Stimulated activated memory B cell treated with anti-CD40 and anti-IgM and Interleukin-4, amounts not matched to agents 10 μg/mL and 1 μg/mL and 100 μg/mL, for 72 hours (primary cell): Measurements from ENCODE around the gene CYP19A1.

Experiments
- ATAC-seq: fragments of 150-1000 bp; cut with Tn5 transposase; 2 replicates; pipeline ENCODE4 v1.10.0; 2021
- H3K27ac Mint-ChIP-seq: one replicate; pipeline ENCODE4 v1.8.0; 2022; ENCODE audit warnings: mild to moderate bottlenecking, mixed read lengths
- H3K27me3 Mint-ChIP-seq: one replicate; pipeline ENCODE4 v1.8.0; 2022; ENCODE audit warnings: mixed read lengths
- H3K36me3 Mint-ChIP-seq: one replicate; pipeline ENCODE4 v1.8.0; 2022; ENCODE audit warnings: mixed read lengths
- H3K4me1 Mint-ChIP-seq: one replicate; pipeline ENCODE4 v1.8.0; 2022; ENCODE audit warnings: mixed read lengths
- H3K4me3 Mint-ChIP-seq: one replicate; pipeline ENCODE4 v1.8.0; 2022; ENCODE audit warnings: mild to moderate bottlenecking, moderate library complexity, mixed read lengths
- H3K9me3 Mint-ChIP-seq: one replicate; pipeline ENCODE4 v1.8.0; 2022; ENCODE audit warnings: mixed read lengths

The CYP19A1 gene

DNA sequence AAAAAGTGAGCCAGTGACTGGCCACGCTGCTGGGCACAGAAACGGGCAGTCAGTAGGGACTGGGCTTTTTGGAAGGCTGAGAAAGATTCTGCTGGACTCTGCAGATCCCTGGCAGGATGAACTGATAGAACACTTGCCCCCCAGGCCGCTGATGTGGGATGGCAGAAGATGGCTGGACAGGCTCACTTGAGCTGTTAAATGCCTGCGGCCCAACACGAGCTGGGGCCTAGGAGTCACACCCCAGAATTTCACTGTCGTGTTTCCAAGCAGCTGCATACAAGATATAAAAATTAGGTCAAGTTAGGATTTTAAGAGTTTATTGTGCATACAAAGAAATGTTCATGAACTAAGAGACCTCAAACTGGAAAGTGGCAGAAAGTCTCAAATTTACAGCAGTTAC, 29.9 kb upstream of the CYP19A1 start:
- ATAC-seq = no peak
- H3K4me1 Mint-ChIP-seq = no peaks in the 10 kb centered on the region
- H3K27ac Mint-ChIP-seq = no peak overlapping the region
- no peak overlapping the region for H3K4me3 Mint-ChIP-seq
- no peaks in the 10 kb centered on the region for H3K36me3 Mint-ChIP-seq
- no peaks in the 10 kb centered on the region for H3K27me3 Mint-ChIP-seq
- no peaks in the 10 kb centered on the region for H3K9me3 Mint-ChIP-seq

DNA sequence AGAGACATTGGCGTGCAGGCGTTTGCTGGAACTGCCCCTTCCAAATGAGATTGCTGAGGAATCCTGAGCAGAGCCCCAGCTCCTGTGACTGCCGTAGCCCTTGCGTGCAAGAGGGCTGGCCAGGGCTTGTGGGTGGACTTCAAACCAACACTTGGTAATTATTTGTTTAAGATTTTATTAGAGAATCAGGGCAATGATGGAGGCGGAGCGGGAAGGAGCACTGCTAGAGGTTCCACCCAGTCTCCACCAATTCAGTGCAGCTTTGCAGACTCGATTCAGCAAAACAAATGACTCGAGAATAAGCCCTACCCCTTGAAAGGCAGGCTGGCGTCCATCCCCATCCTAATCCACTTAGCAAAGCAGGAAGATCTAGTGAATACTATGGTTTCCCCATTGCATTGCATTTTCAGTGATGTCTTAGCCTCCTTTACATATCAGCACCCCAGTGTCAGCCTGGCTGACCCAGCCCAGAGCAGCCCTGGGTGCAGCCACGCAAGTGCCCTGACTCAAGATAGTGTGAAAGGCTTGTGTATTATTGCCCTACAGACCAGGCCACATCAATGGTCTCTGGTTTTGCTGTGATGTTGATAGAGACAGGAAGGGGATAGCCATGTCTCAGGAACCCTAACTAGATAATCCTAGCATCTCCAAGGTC, 29.1 kb upstream of the CYP19A1 start:
- Mint-ChIP-seq H3K4me1 (no peaks in the 10 kb centered on the region), H3K36me3 (no peaks in the 10 kb centered on the region), H3K27me3 (no peaks in the 10 kb centered on the region), H3K27ac (no peak overlapping the region), H3K9me3 (no peaks in the 10 kb centered on the region), H3K4me3 (no peak overlapping the region)
- no peak for ATAC-seq

DNA sequence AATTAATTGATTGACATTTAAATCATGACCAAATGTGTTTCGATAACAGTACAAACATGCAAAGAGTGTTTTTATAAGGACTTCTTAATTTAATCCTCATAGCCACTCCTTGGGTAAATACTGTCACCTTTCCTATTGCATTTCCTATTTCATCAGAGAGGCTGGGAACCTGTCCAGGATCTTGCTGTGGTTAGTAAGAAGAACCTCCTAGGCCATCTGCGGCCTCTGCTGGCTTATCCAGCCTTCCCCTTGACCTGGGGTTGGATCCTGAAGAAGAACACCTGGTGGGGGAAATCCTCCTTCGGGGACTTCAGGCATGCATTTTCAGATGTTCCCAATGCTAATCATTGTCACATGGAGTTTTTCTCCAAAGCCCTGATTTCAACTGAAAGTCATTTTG, 28.5 kb upstream of the CYP19A1 start:
- Mint-ChIP-seq H3K9me3 (no peaks in the 10 kb centered on the region), H3K4me3 (no peak overlapping the region), H3K27ac (no peak overlapping the region), H3K27me3 (no peaks in the 10 kb centered on the region), H3K4me1 (no peaks in the 10 kb centered on the region), H3K36me3 (no peaks in the 10 kb centered on the region)
- ATAC-seq = no peak

DNA sequence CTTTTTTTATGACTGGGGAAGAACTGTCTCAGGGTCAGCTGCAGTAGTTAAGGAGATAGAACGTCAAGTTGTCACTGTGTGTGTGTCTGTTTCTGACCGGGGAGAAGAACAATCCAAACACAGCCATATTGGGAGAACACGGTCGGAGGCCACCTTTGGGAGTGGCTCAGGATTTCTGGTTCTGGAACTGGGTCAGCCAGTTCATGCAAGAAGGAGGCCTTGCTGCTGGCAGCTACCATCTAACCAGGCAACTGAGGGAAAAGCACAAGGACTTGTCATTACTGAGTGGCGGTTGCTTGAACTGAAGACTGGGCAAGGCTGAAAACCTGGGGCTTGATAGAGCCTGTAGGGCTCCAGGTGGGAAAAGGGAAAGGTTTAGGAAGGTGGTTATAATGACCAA, 27.7 kb upstream of the CYP19A1 start:
- H3K36me3 Mint-ChIP-seq = no peaks in the 10 kb centered on the region
- no peaks in the 10 kb centered on the region for H3K9me3 Mint-ChIP-seq
- no peak for ATAC-seq
- no peak overlapping the region for H3K27ac Mint-ChIP-seq
- H3K27me3 Mint-ChIP-seq = no peaks in the 10 kb centered on the region
- no peaks in the 10 kb centered on the region for H3K4me1 Mint-ChIP-seq
- H3K4me3 Mint-ChIP-seq = no peak overlapping the region

DNA sequence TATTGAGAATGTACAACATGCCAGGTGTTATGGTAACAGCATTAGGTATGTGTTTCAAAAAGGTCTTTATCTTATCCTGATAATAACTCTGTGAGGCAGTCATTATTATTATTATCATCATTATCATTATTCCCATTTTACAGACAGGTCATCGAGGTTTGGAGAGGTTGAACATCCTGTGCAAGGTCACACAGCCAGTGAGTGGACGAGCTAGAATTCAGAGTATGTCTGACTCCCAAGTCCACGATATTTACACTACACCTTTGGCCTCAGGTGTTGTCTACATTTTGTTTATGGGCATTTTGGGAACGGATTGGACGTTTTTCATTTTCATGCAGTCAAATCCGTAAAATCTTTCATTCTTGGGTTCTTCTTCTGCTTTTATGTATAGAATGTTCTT, 27.0 kb upstream of the CYP19A1 start:
- Mint-ChIP-seq H3K36me3 (no peaks in the 10 kb centered on the region), H3K4me1 (no peaks in the 10 kb centered on the region), H3K4me3 (no peak overlapping the region), H3K9me3 (no peaks in the 10 kb centered on the region), H3K27me3 (no peaks in the 10 kb centered on the region), H3K27ac (no peak overlapping the region)
- ATAC-seq = no peak

DNA sequence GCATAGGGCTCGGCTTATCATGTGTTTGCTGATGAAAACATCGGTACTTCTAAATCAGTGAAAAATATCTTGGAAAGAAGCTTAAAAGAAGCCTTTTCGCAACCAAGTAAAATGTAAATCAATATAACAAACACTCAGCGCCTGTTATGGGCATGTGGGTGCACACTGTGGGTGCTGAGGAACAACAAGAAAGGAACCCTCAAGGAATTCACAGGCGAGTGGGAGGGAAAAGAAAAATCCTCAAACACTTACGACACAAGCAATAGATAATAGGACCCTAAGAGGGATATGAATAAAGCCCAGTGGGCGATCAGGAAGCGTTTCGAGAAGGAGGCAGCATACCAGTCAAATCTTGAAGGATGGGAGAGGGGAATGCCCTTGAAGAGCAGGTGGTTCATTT, 25.0 kb upstream of the CYP19A1 start:
- Mint-ChIP-seq H3K4me3 (no peak overlapping the region), H3K27me3 (no peaks in the 10 kb centered on the region), H3K9me3 (no peaks in the 10 kb centered on the region), H3K4me1 (no peaks in the 10 kb centered on the region), H3K27ac (no peak overlapping the region), H3K36me3 (no peaks in the 10 kb centered on the region)
- no peak for ATAC-seq

DNA sequence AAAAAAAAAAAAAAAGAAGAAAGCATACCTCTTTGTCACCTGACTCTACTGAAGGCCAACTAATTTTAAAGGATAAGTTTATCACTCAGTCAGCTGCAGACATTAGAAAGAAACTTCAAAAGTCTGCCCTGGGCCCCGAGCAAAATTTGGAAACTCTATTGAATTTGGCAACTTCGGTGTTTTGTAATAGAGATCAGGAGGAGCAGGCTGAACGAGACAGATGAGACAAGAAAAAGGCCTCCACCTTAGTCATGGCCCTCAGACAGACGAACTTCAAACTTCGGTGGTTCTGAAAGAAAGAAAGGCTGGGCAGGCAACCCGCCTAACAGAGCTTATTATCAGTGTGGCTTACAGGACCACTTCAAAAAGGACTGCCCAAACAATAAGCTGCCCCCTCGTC, 21.6 kb upstream of the CYP19A1 start:
- H3K4me1 Mint-ChIP-seq = no peaks in the 10 kb centered on the region
- H3K27ac Mint-ChIP-seq = no peak overlapping the region
- no peaks in the 10 kb centered on the region for H3K9me3 Mint-ChIP-seq
- no peaks in the 10 kb centered on the region for H3K36me3 Mint-ChIP-seq
- H3K4me3 Mint-ChIP-seq = no peak overlapping the region
- ATAC-seq = no peak
- peaks cover under 1% of the 10 kb centered on the region for H3K27me3 Mint-ChIP-seq

DNA sequence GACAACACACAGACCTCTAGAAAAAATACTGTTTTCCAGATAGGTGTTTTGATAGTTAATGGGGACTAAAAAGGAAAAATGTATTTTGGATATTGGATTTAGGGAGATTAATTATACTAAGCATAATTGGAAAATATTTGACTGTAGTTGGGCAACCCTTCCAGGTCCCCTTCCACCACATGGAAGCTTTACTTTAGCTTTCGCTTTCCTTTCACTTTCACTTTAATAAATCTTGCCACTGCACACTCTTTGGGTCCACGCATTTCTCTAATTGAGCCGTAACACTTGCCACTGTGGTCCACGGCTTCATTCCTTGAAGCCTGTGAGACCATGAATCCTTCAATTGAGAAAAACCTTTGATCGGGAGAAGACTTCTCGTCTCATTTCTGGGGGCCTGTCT, 18.6 kb upstream of the CYP19A1 start:
- no peaks in the 10 kb centered on the region for H3K9me3 Mint-ChIP-seq
- no peaks in the 10 kb centered on the region for H3K36me3 Mint-ChIP-seq
- no peak for ATAC-seq
- no peaks in the 10 kb centered on the region for H3K4me1 Mint-ChIP-seq
- H3K27ac Mint-ChIP-seq = no peak overlapping the region
- no peak overlapping the region for H3K4me3 Mint-ChIP-seq
- H3K27me3 Mint-ChIP-seq = peaks cover 11% of the 10 kb centered on the region

DNA sequence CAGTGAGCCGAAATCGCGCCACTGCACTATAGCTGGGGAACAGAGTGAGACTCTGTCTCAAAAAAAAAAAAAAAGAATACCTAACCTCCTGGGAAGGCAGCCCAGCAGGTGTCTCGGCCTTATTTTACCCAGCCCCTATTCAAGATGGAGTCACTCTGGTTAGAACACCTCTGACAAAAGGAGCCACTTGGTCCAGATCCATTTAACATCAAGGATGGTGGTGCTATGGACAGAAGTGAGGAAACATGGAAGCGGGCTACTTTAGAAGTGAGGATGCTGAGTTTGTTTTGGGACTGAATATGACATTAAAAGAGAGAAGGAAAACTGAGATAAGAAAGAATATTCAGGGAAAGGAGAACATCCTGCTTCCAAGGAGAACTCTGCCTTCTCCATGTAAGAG, 17.8 kb upstream of the CYP19A1 start:
- H3K27ac Mint-ChIP-seq = no peak overlapping the region
- peaks cover 16% of the 10 kb centered on the region for H3K27me3 Mint-ChIP-seq
- no peak for ATAC-seq
- no peaks in the 10 kb centered on the region for H3K36me3 Mint-ChIP-seq
- H3K9me3 Mint-ChIP-seq = no peaks in the 10 kb centered on the region
- H3K4me1 Mint-ChIP-seq = no peaks in the 10 kb centered on the region
- H3K4me3 Mint-ChIP-seq = no peak overlapping the region

DNA sequence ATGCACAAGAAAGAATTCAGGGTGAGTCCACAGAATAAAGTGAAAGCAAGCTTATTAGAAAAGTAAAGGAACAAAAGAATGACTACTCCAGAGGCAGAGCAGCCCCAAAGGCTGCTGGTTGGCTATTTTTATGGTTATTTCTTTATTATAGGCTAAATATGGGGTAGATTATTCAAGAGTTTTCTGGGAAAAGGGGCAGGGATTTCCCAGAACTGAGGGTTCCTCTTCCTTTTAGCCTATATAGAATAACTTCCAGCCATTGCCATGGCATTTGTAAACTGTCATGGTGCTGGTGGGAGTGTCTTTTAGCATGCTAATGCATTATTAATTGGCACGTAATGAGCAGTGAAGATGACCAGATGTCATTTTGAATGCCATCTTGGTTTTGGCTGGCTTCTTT, 16.7 kb upstream of the CYP19A1 start:
- Mint-ChIP-seq H3K9me3 (no peaks in the 10 kb centered on the region), H3K27ac (no peak overlapping the region), H3K4me1 (no peaks in the 10 kb centered on the region), H3K36me3 (no peaks in the 10 kb centered on the region), H3K4me3 (no peak overlapping the region), H3K27me3 (peaks cover 21% of the 10 kb centered on the region)
- no peak for ATAC-seq

DNA sequence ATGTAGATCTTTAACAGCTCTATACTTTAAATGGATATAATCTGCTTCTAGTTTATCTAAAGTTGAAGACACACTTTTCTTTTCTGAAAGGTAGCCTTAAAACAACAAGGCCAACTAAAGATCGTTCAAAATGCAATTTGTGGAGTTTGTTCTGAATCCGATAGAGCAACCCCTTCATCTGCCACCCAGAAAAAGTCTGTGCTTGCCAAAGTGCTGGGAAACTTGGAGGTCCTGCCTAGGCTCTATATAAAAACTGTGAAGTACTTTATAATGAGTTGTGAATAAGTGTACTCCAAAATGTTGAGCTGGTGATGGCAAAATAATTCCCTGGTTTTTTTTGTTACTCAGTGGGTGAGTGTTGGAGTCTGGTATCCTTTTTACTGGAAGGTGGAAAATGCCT, 15.6 kb upstream of the CYP19A1 start:
- peaks cover 21% of the 10 kb centered on the region for H3K27me3 Mint-ChIP-seq
- no peak overlapping the region for H3K27ac Mint-ChIP-seq
- H3K4me3 Mint-ChIP-seq = no peak overlapping the region
- no peaks in the 10 kb centered on the region for H3K9me3 Mint-ChIP-seq
- ATAC-seq = no peak
- H3K4me1 Mint-ChIP-seq = peaks cover under 1% of the 10 kb centered on the region
- no peaks in the 10 kb centered on the region for H3K36me3 Mint-ChIP-seq

DNA sequence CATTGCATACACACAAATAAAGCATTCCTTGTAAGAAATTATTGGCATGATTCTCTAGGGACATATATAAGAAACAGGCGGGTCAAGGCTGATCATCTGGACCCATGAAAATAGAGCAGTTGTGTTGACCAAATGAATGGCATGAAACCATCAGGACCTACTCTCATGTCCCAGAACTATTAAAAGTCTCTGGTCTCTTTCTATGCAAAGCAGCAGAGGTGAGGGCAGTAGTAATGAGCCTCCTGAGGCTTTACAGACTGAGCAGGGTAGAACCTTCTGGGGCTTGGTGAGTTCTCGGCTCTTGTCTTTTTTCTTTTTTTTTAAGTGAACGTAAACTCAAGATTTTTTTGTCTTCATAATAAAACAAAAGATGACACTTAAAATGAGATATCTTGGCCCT, 12.3 kb upstream of the CYP19A1 start:
- no peak for ATAC-seq
- Mint-ChIP-seq H3K27ac (no peak overlapping the region), H3K27me3 (peaks cover 21% of the 10 kb centered on the region), H3K4me3 (no peak overlapping the region), H3K9me3 (no peaks in the 10 kb centered on the region), H3K36me3 (no peaks in the 10 kb centered on the region), H3K4me1 (peaks cover 5% of the 10 kb centered on the region)

DNA sequence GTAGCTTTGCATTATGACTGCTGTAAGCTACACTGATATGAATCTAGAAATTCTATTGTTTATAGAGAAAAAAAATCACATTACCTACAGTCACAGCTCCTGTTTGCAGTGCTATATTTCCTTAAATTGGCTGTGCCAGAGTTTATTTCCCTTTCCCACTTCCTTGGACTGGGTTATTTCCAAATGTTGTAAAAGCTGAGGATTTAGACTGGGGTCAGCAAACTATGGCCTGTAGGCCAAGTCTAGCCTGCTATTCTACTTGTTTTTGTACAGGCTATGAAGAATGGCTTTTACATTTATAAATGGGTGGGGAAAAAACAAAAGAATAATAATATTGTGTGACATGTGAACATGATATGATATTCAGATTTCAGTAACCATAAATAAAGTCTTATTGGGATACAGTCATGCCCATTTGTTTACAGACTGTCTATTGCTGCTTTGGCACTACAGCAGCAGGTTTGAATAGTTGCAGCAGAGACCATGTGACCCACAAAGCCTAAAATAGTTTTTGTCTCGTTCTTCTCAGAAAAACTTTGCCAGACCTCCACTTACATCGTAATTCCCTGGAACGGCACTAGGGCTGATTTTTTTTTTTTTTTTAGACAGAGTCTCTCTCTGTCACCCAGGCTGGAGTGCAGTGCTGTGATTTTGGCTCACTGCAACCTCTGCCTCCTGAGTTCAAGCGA, 10.9 kb upstream of the CYP19A1 start:
- no peaks in the 10 kb centered on the region for H3K36me3 Mint-ChIP-seq

DNA sequence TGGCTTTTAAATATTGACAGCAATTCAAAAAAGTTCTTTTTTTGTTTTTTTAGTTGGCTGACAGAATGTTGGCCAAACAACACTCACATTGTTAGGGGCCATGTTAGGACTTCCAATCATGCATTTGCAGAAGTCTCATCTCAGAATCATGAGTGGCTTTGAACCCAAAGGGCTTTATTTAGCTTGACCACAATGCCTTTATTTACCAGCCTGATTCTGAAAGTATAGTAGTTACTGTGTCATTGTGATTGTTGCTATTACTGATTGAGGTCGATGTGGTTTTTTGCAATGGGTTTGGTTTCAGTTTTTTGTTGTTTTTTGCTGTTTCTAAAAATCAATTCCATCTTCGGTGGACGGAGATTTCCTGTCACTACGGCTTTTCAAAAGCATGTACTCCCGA, 10.3 kb upstream of the CYP19A1 start:
- no peaks in the 10 kb centered on the region for H3K36me3 Mint-ChIP-seq
- H3K27ac Mint-ChIP-seq = no peak overlapping the region
- peak; percentile 28 for ATAC-seq
- H3K4me1 Mint-ChIP-seq = peaks cover 5% of the 10 kb centered on the region
- H3K9me3 Mint-ChIP-seq = no peaks in the 10 kb centered on the region
- H3K4me3 Mint-ChIP-seq = no peak overlapping the region
- H3K27me3 Mint-ChIP-seq = peaks cover 9% of the 10 kb centered on the region

More for the DNA sequence above, 10.9 kb upstream of the CYP19A1 start:
- Mint-ChIP-seq H3K27ac (no peak overlapping the region), H3K9me3 (no peaks in the 10 kb centered on the region), H3K4me3 (no peak overlapping the region), H3K27me3 (peaks cover 13% of the 10 kb centered on the region), H3K4me1 (peaks cover 5% of the 10 kb centered on the region)
- ATAC-seq = no peak

DNA sequence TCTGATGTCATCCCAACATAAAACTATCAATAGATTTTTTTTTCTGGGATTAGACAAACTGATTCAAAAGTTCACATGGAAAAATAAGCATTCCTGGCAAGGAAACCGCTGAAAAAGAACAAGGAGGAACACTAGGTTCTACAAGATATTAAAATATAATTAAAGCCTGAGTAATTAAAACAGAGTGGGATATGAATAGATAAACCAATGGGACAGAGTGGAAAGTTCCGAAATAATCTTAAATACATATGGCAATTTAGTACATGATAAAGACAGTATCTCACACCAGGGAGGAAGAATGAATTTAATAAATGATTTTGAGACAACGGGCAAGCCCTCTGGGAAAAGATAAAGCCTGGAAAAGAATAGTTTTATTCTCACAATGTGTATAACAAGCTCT, 7.7 kb upstream of the CYP19A1 start:
- Mint-ChIP-seq H3K4me3 (no peak overlapping the region), H3K4me1 (peaks cover 5% of the 10 kb centered on the region), H3K9me3 (no peaks in the 10 kb centered on the region), H3K27me3 (peaks cover 18% of the 10 kb centered on the region), H3K36me3 (no peaks in the 10 kb centered on the region), H3K27ac (no peak overlapping the region)
- no peak for ATAC-seq

DNA sequence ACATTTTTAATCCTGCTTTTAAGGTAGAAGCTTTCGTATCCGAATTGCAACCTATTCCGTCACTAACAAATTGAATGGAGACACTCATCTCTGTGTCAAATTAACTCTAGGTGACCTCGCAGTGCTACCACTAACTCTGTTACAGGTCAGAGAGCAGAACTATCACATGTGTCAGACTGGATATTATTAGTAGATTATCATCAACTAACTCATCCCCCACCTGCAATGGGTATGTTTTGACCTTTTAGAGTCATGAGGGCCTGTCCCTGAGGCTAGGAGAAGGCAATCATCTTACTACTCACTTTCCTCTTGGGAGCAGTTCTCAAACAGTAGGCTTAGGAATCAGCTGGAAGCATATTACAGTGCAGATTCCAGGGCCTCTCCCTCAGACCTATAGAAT, 5.1 kb upstream of the CYP19A1 start:
- peaks cover 26% of the 10 kb centered on the region for H3K27me3 Mint-ChIP-seq
- no peak overlapping the region for H3K27ac Mint-ChIP-seq
- H3K4me1 Mint-ChIP-seq = peaks cover under 1% of the 10 kb centered on the region
- H3K4me3 Mint-ChIP-seq = no peak overlapping the region
- H3K36me3 Mint-ChIP-seq = no peaks in the 10 kb centered on the region
- H3K9me3 Mint-ChIP-seq = no peaks in the 10 kb centered on the region
- ATAC-seq = peak; percentile 18
